Stomach (tissue), 9 donors: ENCODE measurements around the gene ADAMTS15. TPM values are rescaled to one million over a fixed set of nuclear protein-coding genes. Genes with fewer than 3 reads are reported as not detected.

ENCODE experiments used
- DNase-seq, 2 donors: peaks; one replicate each; pipeline versions ENCODE4 v3.0.0 to v3.0.0-alpha.2; 2013 to 2019
- H3K27ac ChIP-seq, 5 donors: fragments of 200-600 bp in 4 of 5; sonication (generic) in 4 of 5; one replicate each; pipeline ENCODE4 v1.5.1; 2013 to 2019; ENCODE audit warnings: mild to moderate bottlenecking in 1 of 5, moderate library complexity in 1 of 5
- H3K27me3 ChIP-seq, 3 donors: fragments of 200-600 bp; sonication (generic); one replicate each; pipeline ENCODE4 v1.5.1; 2017 to 2019; ENCODE audit warnings: mixed run types in 1 of 3
- H3K36me3 ChIP-seq, 4 donors: fragments of 200-600 bp; sonication (generic); 1 replicate in 3 of 4; 2 replicates in 1 of 4; pipeline ENCODE4 v1.5.1; 2016 to 2019
- H3K4me1 ChIP-seq, 4 donors: fragments of 200-600 bp; sonication (generic); one replicate each; pipeline ENCODE4 v1.5.1; 2016 to 2019
- H3K4me3 ChIP-seq, 4 donors: fragments of 200-600 bp; sonication (generic) in 3 of 4; one replicate each; pipeline ENCODE4 v1.5.1; 2016 to 2019; ENCODE audit warnings: mild to moderate bottlenecking in 1 of 4
- H3K9me3 ChIP-seq, 4 donors: fragments of 200-600 bp; sonication (generic); one replicate each; pipeline ENCODE4 v1.5.1; 2016 to 2019
- EP300 ChIP-seq: sonication (generic); formaldehyde crosslinking; IDR thresholded peaks from one replicate; pipeline ENCODE4 v1.6.1; 2017; ENCODE audit warnings: antibody characterized with exemption
- POLR2A ChIP-seq, 4 donors: fragments of 450-650 bp; IDR thresholded peaks; one replicate each; pipeline ENCODE4 v1.6.1; 2016; ENCODE audit warnings: antibody characterized with exemption in 4 of 4, control low read depth in 2 of 4, mild to moderate bottlenecking in 1 of 4, moderate library complexity in 1 of 4
- POLR2AphosphoS5 ChIP-seq, 3 donors: sonication (generic); formaldehyde crosslinking; IDR thresholded peaks; one replicate each; pipeline ENCODE4 v1.6.1; 2016; ENCODE audit warnings: antibody characterized with exemption in 3 of 3
- WGBS, 5 donors: extraction: QIAGEN DNeasy Blood & Tissue Kit in 3 of 5; methylation state at CpG; one replicate each; pipeline versions ENCODE4 v1.1.5 to v1.1.7; 2013 to 2018; 5-methylcytosine and 5-hydroxymethylcytosine counted together
- intact Hi-C: fragments of 100-400 bp; cut with DNase I; formaldehyde crosslinking; loops from one replicate; pipeline ENCODE4 v1.15.1; 2023; ENCODE audit warnings: low total_unique reads
- polyA plus RNA-seq, 3 donors: library from polyadenylated mRNA; stranded (reverse); fragments of 200-250 nt; gene quantifications; one replicate each; pipeline ENCODE4 v1.2.3, GENCODE V29; 2013
- total RNA-seq, 5 donors: library from RNA; depleted of rRNA; stranded (reverse); fragments of >200 nt; gene quantifications; one replicate each; pipeline versions ENCODE4 v1.1.0 to v1.2.3, GENCODE V29; 2014 to 2016
- TF ChIP-seq, protein P1 (sequence below), 7 experiments: fragments of 450-650 bp in 4 of 7; fragments of 200-600 bp in 3 of 7; sonication (generic) in 3 of 7; IDR thresholded peaks; one replicate each; pipeline ENCODE4 v1.5.1; 2016 to 2019; ENCODE audit warnings: antibody characterized with exemption in 7 of 7, control low read depth in 2 of 7, mild to moderate bottlenecking in 1 of 7
- donor health status: healthy with polysubstance abuse.
- donor health status: Bipolar disorder and iron deficiency.
- donor health status: healthy.

The ADAMTS15 gene
- total and polyA plus RNA-seq, 8 donors = 1.4 to 23.5 (median 2.4) TPM

DNA sequence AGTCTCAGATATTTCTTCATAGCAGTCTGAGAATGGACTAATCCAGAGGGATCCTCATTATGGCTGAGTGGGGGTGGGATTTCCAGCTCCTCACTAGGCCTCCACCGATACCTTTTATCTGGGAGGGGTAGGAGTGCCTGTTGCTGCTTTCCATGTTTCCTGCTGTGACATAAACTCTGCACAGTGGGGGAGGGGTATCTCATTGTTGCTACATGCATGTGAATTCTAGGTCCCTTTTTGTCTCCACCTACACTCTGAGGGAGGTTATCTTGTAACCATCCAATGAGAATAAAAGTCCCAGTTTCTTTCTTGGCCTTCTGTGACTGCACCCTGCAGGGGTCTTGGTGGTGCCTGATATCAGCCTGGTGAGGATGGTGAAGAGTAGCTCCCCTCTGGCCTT, 60.5 kb downstream of the ADAMTS15 start:
- H3K27ac ChIP-seq = peak overlapping the region in 4 of 5 donors; percentile 26 to 82 (median 74)
- no peak for TF ChIP-seq POLR2A (IDR thresholded peaks at IDR 0.05)
- TF ChIP-seq EP300 = no peak
- TF ChIP-seq, protein P1, sequence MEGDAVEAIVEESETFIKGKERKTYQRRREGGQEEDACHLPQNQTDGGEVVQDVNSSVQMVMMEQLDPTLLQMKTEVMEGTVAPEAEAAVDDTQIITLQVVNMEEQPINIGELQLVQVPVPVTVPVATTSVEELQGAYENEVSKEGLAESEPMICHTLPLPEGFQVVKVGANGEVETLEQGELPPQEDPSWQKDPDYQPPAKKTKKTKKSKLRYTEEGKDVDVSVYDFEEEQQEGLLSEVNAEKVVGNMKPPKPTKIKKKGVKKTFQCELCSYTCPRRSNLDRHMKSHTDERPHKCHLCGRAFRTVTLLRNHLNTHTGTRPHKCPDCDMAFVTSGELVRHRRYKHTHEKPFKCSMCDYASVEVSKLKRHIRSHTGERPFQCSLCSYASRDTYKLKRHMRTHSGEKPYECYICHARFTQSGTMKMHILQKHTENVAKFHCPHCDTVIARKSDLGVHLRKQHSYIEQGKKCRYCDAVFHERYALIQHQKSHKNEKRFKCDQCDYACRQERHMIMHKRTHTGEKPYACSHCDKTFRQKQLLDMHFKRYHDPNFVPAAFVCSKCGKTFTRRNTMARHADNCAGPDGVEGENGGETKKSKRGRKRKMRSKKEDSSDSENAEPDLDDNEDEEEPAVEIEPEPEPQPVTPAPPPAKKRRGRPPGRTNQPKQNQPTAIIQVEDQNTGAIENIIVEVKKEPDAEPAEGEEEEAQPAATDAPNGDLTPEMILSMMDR (IDR thresholded peaks at IDR 0.05) = no peak
- TF ChIP-seq POLR2AphosphoS5 (IDR thresholded peaks at IDR 0.05) = no peak
- intact Hi-C loops = no loop called here
- no peaks in the 10 kb centered on the region for H3K27me3 ChIP-seq
- no peak overlapping the region for H3K4me3 ChIP-seq
- peaks cover 3 to 31% (median 14%) of the 10 kb centered on the region in 4 donors for H3K4me1 ChIP-seq
- H3K36me3 ChIP-seq = no peaks in the 10 kb centered on the region
- DNase-seq = no peak
- peaks cover 0 to 15% (median 5%) of the 10 kb centered on the region in 4 donors for H3K9me3 ChIP-seq
- WGBS, 5 donors = 40 to 73% (median 52%) methylated on average over 1 of the region's 1 CpG

DNA sequence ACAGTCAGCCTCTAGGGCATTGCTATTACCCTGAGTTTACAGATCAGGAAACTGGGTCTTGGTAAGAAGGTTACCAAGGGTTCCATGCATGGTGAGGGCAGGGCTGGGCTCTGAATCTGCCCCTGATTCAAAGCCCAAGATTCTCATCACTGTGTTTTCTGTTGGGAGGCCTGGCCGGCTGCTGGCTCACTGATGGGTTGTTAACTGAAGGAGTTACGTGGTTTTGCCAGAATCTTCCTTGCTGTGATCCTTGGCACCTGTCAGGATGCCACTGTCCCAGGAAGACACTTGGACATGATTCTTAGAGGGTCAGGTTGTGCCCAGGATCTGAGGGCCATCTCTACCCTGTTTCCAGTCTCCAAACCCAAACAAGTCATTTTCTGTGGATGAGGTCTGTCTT, 61.5 kb downstream of the ADAMTS15 start:
- peak overlapping the region; percentile 80 to 92 (median 82) for H3K27ac ChIP-seq

DNA sequence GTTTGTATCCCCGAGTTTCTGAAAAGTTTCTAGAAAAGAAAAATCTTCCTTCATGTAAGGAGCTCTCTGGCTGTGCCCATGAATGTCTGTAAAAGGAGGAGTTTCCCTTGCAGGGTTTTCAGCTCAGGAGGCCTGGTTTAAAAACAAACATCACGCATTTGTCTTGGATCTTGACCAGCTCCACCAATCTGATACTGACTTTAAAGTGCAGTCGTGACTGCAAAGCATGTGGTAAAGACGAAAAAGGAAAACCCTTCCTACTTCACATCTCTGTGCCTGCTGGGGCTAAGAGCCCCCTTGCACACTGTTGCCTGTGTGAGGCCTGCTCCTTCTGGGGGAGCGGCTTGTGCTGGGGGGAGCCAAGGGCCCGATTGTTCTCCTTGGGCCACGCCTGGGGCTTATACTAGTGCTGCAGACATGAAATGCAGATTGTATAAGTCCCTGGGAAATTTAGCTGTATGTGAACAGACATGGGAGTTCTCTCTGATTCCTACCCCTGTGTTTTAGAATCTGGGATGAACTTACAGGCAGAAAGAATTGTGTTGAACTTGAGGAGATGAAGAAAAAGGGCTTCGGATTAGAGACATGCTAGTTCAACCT, 62.1 kb downstream of the ADAMTS15 start:
- DNase-seq = peak; percentile 66 to 83
- Histone ChIP-seq H3K4me1 (peaks cover 3 to 31% (median 16%) of the 10 kb centered on the region in 4 donors), H3K27me3 (no peaks in the 10 kb centered on the region), H3K9me3 (peaks cover 0 to 11% (median 5%) of the 10 kb centered on the region in 4 donors), H3K36me3 (no peaks in the 10 kb centered on the region), H3K27ac (peak overlapping the region; percentile 80 to 93 (median 82)), H3K4me3 (no peak overlapping the region)
- WGBS, 5 donors = 24 to 37% (median 32%) methylated on average over 8 of the region's 8 CpGs
- intact Hi-C loops = no loop called here
- TF ChIP-seq EP300 (no peak), POLR2AphosphoS5 (IDR thresholded peaks at IDR 0.05) (peak in 2 of 3 donors; percentile 62 to 75), POLR2A (IDR thresholded peaks at IDR 0.05) (no peak)
- TF ChIP-seq, protein P1 (IDR thresholded peaks at IDR 0.05) = no peak

More for the DNA sequence above, 61.5 kb downstream of the ADAMTS15 start:
- H3K4me1 ChIP-seq = peaks cover 3 to 31% (median 16%) of the 10 kb centered on the region in 4 donors
- intact Hi-C loops = no loop called here
- peaks cover 0 to 11% (median 5%) of the 10 kb centered on the region in 4 donors for H3K9me3 ChIP-seq
- H3K27me3 ChIP-seq = no peaks in the 10 kb centered on the region
- TF ChIP-seq POLR2A (IDR thresholded peaks at IDR 0.05) = no peak
- TF ChIP-seq EP300 = no peak
- TF ChIP-seq POLR2AphosphoS5 (IDR thresholded peaks at IDR 0.05) = no peak
- TF ChIP-seq, protein P1 (IDR thresholded peaks at IDR 0.05) = no peak
- H3K36me3 ChIP-seq = no peaks in the 10 kb centered on the region
- 65 to 81% (median 72%) methylated on average over 2 of the region's 2 CpGs for WGBS, 5 donors
- DNase-seq = no peak
- no peak overlapping the region for H3K4me3 ChIP-seq

DNA sequence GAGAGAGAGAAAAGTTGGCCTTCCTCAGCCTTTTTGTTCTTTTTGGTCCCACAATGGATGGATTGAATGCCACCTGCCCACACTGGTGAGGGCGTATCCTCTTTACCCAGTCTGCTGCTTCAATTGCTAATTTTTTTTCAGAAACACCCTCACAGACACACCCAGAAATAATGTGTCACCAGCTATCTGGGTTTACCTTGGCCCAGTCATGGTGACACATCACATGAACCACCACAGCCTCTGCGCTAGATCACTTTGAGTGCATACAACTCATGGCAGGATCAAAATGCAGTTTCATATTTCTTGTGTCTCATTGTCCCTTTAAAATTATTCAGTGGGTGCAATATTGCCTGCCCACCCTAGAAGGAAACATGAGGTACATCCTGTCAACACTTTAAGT, 63.3 kb downstream of the ADAMTS15 start:
- intact Hi-C loops = no loop called here

More for the DNA sequence above, 63.3 kb downstream of the ADAMTS15 start:
- H3K36me3 ChIP-seq = no peaks in the 10 kb centered on the region
- WGBS, 5 donors = 64 to 76% (median 72%) methylated on average over 2 of the region's 2 CpGs
- H3K4me1 ChIP-seq = peaks cover 3 to 31% (median 16%) of the 10 kb centered on the region in 4 donors
- no peak for DNase-seq
- peaks cover 0 to 11% (median 5%) of the 10 kb centered on the region in 4 donors for H3K9me3 ChIP-seq
- peak overlapping the region; percentile 14 to 88 (median 81) for H3K27ac ChIP-seq
- H3K4me3 ChIP-seq = no peak overlapping the region
- no peaks in the 10 kb centered on the region for H3K27me3 ChIP-seq
- TF ChIP-seq POLR2AphosphoS5 (IDR thresholded peaks at IDR 0.05) = peak in 2 of 3 donors; percentile 52 to 76
- TF ChIP-seq, protein P1 (IDR thresholded peaks at IDR 0.05) = no peak
